Endothelial cell of umbilical vein (primary cell): ENCODE data around the gene SIRT4. TPM values are rescaled to one million over a fixed set of nuclear protein-coding genes. Genes with fewer than 3 reads are reported as not detected.

Experiments
- BruUV-seq: library from RNA; stranded (reverse); fragments of 400-500 nt; replicated peaks from 2 replicates; lab custom pipeline; 2021; lab: Mats Ljungman, UMichigan
- CTCF ChIA-PET: fragments of 300-600, 350-600 bp; sonication (Branson Sonifier 250); formaldehyde crosslinking; loops from one replicate; lab custom pipeline; 2021; ENCODE audit warnings: antibody characterized with exemption, inconsistent platforms; lab: Charles Lee
- POLR2A ChIA-PET: fragments of 300-600, 350-600 bp; sonication (Branson Sonifier 250); formaldehyde crosslinking; loops from one replicate; lab custom pipeline; 2021; ENCODE audit warnings: antibody characterized with exemption, inconsistent platforms; lab: Charles Lee
- DNase-seq: peaks from one replicate; pipeline ENCODE4 v3.0.0-alpha.2; 2011; ENCODE audit warnings: low read depth, low spot score
- FAIRE-seq: peaks from 2 replicates; lab custom pipeline; 2011; peaks lifted over from hg19 to GRCh38; lab: Jason Lieb, UNC
- H2AFZ ChIP-seq: 2 replicates; pipeline ENCODE4 v1.6.0; 2012; ENCODE audit warnings: low read depth, low read length, control low read depth, inconsistent platforms
- H3K27ac ChIP-seq: 2 replicates; pipeline ENCODE4 v1.5.1; 2011; ENCODE audit warnings: low read depth, mild to moderate bottlenecking, control low read depth, low read length, moderate library complexity; ENCODE audit not compliant: insufficient read depth
- H3K27me3 ChIP-seq, 2 experiments: 2 replicates each; pipeline versions ENCODE4 v1.6.0 to v1.6.1; 2011; ENCODE audit warnings: low read length in 2 of 2, mixed read lengths in 1 of 2; ENCODE audit not compliant: control insufficient read depth in 2 of 2, insufficient read depth in 2 of 2
- H3K36me3 ChIP-seq, 2 experiments: 2 replicates in 1 of 2; 3 replicates in 1 of 2; pipeline ENCODE4 v1.5.1; 2011; ENCODE audit warnings: low read length in 2 of 2, mild to moderate bottlenecking in 1 of 2, moderate library complexity in 1 of 2; ENCODE audit not compliant: control insufficient read depth in 2 of 2, insufficient read depth in 2 of 2; ENCODE audit errors: extremely low read depth in 1 of 2
- H3K4me1 ChIP-seq: 3 replicates; pipeline ENCODE4 v1.5.1; 2011; ENCODE audit warnings: mild to moderate bottlenecking, low read length; ENCODE audit not compliant: control insufficient read depth, insufficient read depth; ENCODE audit errors: extremely low read depth
- H3K4me2 ChIP-seq: 2 replicates; pipeline ENCODE4 v1.6.1; 2011; ENCODE audit warnings: low read length, control low read depth, mixed read lengths; ENCODE audit not compliant: insufficient read depth
- H3K4me3 ChIP-seq, 3 experiments: fragments of 200-600 bp in 1 of 3; sonication (generic), shearing (Covaris generic) in 1 of 3; replicated peaks in 1 of 3; 2 replicates each; pipeline ENCODE4 v1.5.1; 2011 to 2016; ENCODE audit warnings: control low read depth in 3 of 3, low read length in 3 of 3, mild to moderate bottlenecking in 2 of 3, inconsistent platforms in 1 of 3, low read depth in 1 of 3, moderate library complexity in 1 of 3; ENCODE audit not compliant: insufficient read depth in 1 of 3
- H3K79me2 ChIP-seq: 2 replicates; pipeline ENCODE4 v1.6.0; 2012; ENCODE audit warnings: low read length, inconsistent platforms; ENCODE audit not compliant: control insufficient read depth, insufficient read depth
- H3K9ac ChIP-seq: replicated peaks from 2 replicates; pipeline ENCODE3; 2011; ENCODE audit warnings: low read length, control low read depth; ENCODE audit not compliant: insufficient read depth; ENCODE audit errors: extremely low read depth
- H3K9me1 ChIP-seq: replicated peaks from 3 replicates; pipeline ENCODE4 v1.6.0; 2011; ENCODE audit warnings: mild to moderate bottlenecking, low read length; ENCODE audit not compliant: control insufficient read depth, insufficient read depth; ENCODE audit errors: extremely low read depth
- H3K9me3 ChIP-seq: replicated peaks from 2 replicates; pipeline ENCODE4 v1.5.1; 2012; ENCODE audit warnings: low read length, inconsistent platforms; ENCODE audit not compliant: control insufficient read depth, insufficient read depth
- H4K20me1 ChIP-seq: replicated peaks from 2 replicates; pipeline ENCODE3; 2011; ENCODE audit warnings: mild to moderate bottlenecking, low read length; ENCODE audit not compliant: control insufficient read depth, insufficient read depth; ENCODE audit errors: extremely low read depth
- EZH2 ChIP-seq: IDR thresholded peaks from 2 replicates; pipeline ENCODE4 v1.6.1; 2012; ENCODE audit warnings: borderline replicate concordance, low read depth, mild to moderate bottlenecking, moderate library complexity, low read length, inconsistent platforms; ENCODE audit not compliant: severe bottlenecking
- FOS ChIP-seq: IDR thresholded peaks from 2 replicates; pipeline ENCODE4 v1.6.1; 2011; ENCODE audit warnings: mild to moderate bottlenecking, low read length, moderate library complexity, borderline replicate concordance; ENCODE audit not compliant: insufficient read depth
- GATA2 ChIP-seq: IDR thresholded peaks from 2 replicates; pipeline ENCODE4 v1.7.0; 2011; ENCODE audit warnings: low read depth, mild to moderate bottlenecking, moderate library complexity, mixed read lengths, low read length; ENCODE audit not compliant: insufficient read length, insufficient read depth
- JUN ChIP-seq: IDR thresholded peaks from 2 replicates; pipeline ENCODE4 v1.6.1; 2011; ENCODE audit warnings: borderline replicate concordance, low read depth; ENCODE audit not compliant: insufficient read length, insufficient read depth
- MYC ChIP-seq: IDR thresholded peaks from one replicate; pipeline ENCODE4 v1.6.1; 2011; ENCODE audit warnings: mild to moderate bottlenecking, low read depth, low read length
- POLR2A ChIP-seq: IDR thresholded peaks from 2 replicates; pipeline ENCODE4 v1.6.1; 2012; ENCODE audit warnings: low read depth, mild to moderate bottlenecking, control low read depth, low read length
- POLR2AphosphoS5 ChIP-seq: IDR thresholded peaks from 2 replicates; pipeline ENCODE4 v1.6.1; 2012; ENCODE audit warnings: low read depth, mild to moderate bottlenecking, control low read depth, low read length, moderate library complexity; ENCODE audit not compliant: insufficient read depth
- dilution Hi-C: fragments of 300-500 bp; cut with MboI; formaldehyde crosslinking; loops from one replicate; pipeline ENCODE4 v1.15.0; 2019; ENCODE audit warnings: low sequenced_read_pairs; ENCODE audit not compliant: extremely low pct_ligation_motif_present
- intact Hi-C: fragments of 100-400 bp; cut with micrococcal nuclease; formaldehyde crosslinking; loops from one replicate; pipeline ENCODE4 v1.10.0; 2022
- polyA plus RNA-seq, 4 experiments: library from polyadenylated mRNA; depleted of rRNA in 3 of 4; stranded (reverse) in 3 of 4; unstranded in 1 of 4; fragments of >200 nt; gene quantifications; 2 replicates each; pipeline versions ENCODE4 v1.2.1 to v1.2.3, GENCODE V29; 2011 to 2012; ENCODE audit warnings: missing spikeins in 1 of 4
- total RNA-seq: library from RNA; stranded (reverse); gene quantifications from 2 replicates; pipeline ENCODE4 v1.2.3, GENCODE V29; 2021
- TF ChIP-seq, protein P1 (sequence below), 2 donors: IDR thresholded peaks; 1 replicate in 1 of 2; 2 replicates in 1 of 2; pipeline ENCODE4 v1.5.1; 2011; ENCODE audit warnings: low read length in 2 of 2, mild to moderate bottlenecking in 2 of 2, moderate library complexity in 2 of 2, control low read depth in 1 of 2, inconsistent platforms in 1 of 2, low read depth in 1 of 2; ENCODE audit not compliant: insufficient read depth in 1 of 2; ENCODE audit errors: extremely low read depth in 1 of 2
- TF ChIP-seq, protein P2 (sequence below): IDR thresholded peaks from 2 replicates; pipeline ENCODE4 v1.6.1; 2011; ENCODE audit not compliant: insufficient read depth, insufficient read length

SIRT4 gene
- total and polyA plus RNA-seq, 2 donors (not counting 3 experiments of a cell fraction or from before 2014, with no cell fraction given), result 0.79 to 1.2 TPM

GRCh38 chr12:120317224-120318105, 15.3 kb downstream of the SIRT4 start:
- Histone ChIP-seq H3K4me3 (peak overlapping the region; percentile 21 to 63 (median 56)), H3K36me3 (no peaks in the 10 kb centered on the region), H3K9me3 (no peaks in the 10 kb centered on the region), H3K9me1 (no peaks in the 10 kb centered on the region), H3K9ac (peak overlapping the region; percentile 73), H3K27me3 (peaks cover 0 to 6% of the 10 kb centered on the region in 2 experiments), H3K27ac (peak overlapping the region; percentile 61), H3K4me1 (peaks cover 10% of the 10 kb centered on the region), H4K20me1 (no peaks in the 10 kb centered on the region), H3K79me2 (no peaks in the 10 kb centered on the region), H3K4me2 (peak overlapping the region; percentile 82), H2AFZ (peak overlapping the region; percentile 85)
- ChIA-PET CTCF (interaction anchor here (0.6 to 7.1 kb wide), 5 partner anchors 10 to 90 kb away, joined by 3 to 72 read pairs (median 3); partner anchors contain the start of genes RNU4-1 and SIRT4), POLR2A (interaction anchor here (1.1 to 2.2 kb wide), 4 partner anchors 15 to 116 kb away, joined by 3 to 14 read pairs (median 6); partner anchors contain the start of genes RNU4-1, RNU4-2, RPLP0 and SIRT4)
- dilution Hi-C loops (no loop called here), intact Hi-C loops (loop anchor here (1.0 kb wide), 2 partner anchors 15 to 24 kb away; partner anchors contain the start of genes RNU4-1 and SIRT4)
- BruUV-seq, result no TSS peak
- TF ChIP-seq MYC, result no peak
- TF ChIP-seq, protein P1, sequence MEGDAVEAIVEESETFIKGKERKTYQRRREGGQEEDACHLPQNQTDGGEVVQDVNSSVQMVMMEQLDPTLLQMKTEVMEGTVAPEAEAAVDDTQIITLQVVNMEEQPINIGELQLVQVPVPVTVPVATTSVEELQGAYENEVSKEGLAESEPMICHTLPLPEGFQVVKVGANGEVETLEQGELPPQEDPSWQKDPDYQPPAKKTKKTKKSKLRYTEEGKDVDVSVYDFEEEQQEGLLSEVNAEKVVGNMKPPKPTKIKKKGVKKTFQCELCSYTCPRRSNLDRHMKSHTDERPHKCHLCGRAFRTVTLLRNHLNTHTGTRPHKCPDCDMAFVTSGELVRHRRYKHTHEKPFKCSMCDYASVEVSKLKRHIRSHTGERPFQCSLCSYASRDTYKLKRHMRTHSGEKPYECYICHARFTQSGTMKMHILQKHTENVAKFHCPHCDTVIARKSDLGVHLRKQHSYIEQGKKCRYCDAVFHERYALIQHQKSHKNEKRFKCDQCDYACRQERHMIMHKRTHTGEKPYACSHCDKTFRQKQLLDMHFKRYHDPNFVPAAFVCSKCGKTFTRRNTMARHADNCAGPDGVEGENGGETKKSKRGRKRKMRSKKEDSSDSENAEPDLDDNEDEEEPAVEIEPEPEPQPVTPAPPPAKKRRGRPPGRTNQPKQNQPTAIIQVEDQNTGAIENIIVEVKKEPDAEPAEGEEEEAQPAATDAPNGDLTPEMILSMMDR (IDR thresholded peaks at IDR 0.05; ENCODE audit: extremely low read depth in 1 of 2, insufficient read depth in 1 of 2, low read depth in 1 of 2, low read length in 2 of 2), result peak; percentile 41 to 61
- no peak for TF ChIP-seq EZH2
- peak; percentile 89 for TF ChIP-seq POLR2A
- TF ChIP-seq, protein P2, sequence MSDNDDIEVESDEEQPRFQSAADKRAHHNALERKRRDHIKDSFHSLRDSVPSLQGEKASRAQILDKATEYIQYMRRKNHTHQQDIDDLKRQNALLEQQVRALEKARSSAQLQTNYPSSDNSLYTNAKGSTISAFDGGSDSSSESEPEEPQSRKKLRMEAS, result peak; percentile 100
- TF ChIP-seq POLR2AphosphoS5, result peak; percentile 82
- no peak for TF ChIP-seq FOS
- no peak for TF ChIP-seq GATA2
- TF ChIP-seq JUN, result peak; percentile 59
- peak; percentile 100 for DNase-seq
- FAIRE-seq, result peak; percentile 100
